Activated T-cell treated with anti-CD3 and anti-CD28 coated beads for 24 hours (primary cell): ENCODE data around the gene CCDC191.

ENCODE experiments used
- DNase-seq: peaks from one replicate; pipeline ENCODE4 v3.0.0-alpha.2; 2020; ENCODE audit warnings: low read depth

CCDC191 gene

GRCh38 chr3:114060906-114061655 lies 4.8 kb upstream of the CCDC191 start:
- DNase-seq = no peak

GRCh38 chr3:114058646-114059045 lies 2.3 kb upstream of the CCDC191 start:
- DNase-seq = no peak

- DNase-seq = no peak
Measured at GRCh38 chr3:114057011-114057347, 653 bp upstream of the CCDC191 start.

- DNase-seq = no peak
Measured at GRCh38 chr3:114052216-114052615, 4.1 kb downstream of the CCDC191 start.

GRCh38 chr3:114043205-114043604 lies 13.1 kb downstream of the CCDC191 start:
- no peak for DNase-seq

- DNase-seq = no peak
Measured at GRCh38 chr3:114035896-114036295, 20.4 kb downstream of the CCDC191 start.

- DNase-seq = no peak
Measured at GRCh38 chr3:114034787-114035545, 21.4 kb downstream of the CCDC191 start.

- DNase-seq = no peak
Measured at GRCh38 chr3:114034211-114034610, 22.1 kb downstream of the CCDC191 start.

- DNase-seq = no peak
Measured at GRCh38 chr3:114033721-114034120, 22.6 kb downstream of the CCDC191 start.

GRCh38 chr3:114026331-114026730 lies 30.0 kb downstream of the CCDC191 start:
- DNase-seq = no peak

GRCh38 chr3:114025451-114025850 lies 30.9 kb downstream of the CCDC191 start:
- no peak for DNase-seq

GRCh38 chr3:114022145-114022802 lies 34.1 kb downstream of the CCDC191 start:
- DNase-seq = no peak

- no peak for DNase-seq
Measured at GRCh38 chr3:114020907-114021306, 35.4 kb downstream of the CCDC191 start.

GRCh38 chr3:114019486-114019885 lies 36.8 kb downstream of the CCDC191 start:
- DNase-seq = no peak

GRCh38 chr3:114014211-114014610 lies 42.1 kb downstream of the CCDC191 start:
- no peak for DNase-seq

- DNase-seq = no peak
Measured at GRCh38 chr3:114011059-114011797, 45.1 kb downstream of the CCDC191 start.

- no peak for DNase-seq
Measured at GRCh38 chr3:114005481-114005880, 50.8 kb downstream of the CCDC191 start.

- no peak for DNase-seq
Measured at GRCh38 chr3:113985541-113985940, 70.8 kb downstream of the CCDC191 start.

GRCh38 chr3:113983544-113983943 lies 72.8 kb downstream of the CCDC191 start:
- no peak for DNase-seq

- DNase-seq = no peak
Measured at GRCh38 chr3:113981803-113982202, 74.5 kb downstream of the CCDC191 start.

GRCh38 chr3:113979916-113980315 lies 76.4 kb downstream of the CCDC191 start:
- no peak for DNase-seq

GRCh38 chr3:113977822-113978221 lies 78.5 kb downstream of the CCDC191 start:
- no peak for DNase-seq
